ENCODE data around the gene LAMC2. TPM values are rescaled to one million over a fixed set of nuclear protein-coding genes. Genes with fewer than 3 reads are reported as not detected.

Gene LAMC2
- polyA plus RNA-seq, 6 donors from 2014 or later = not detected

DNA sequence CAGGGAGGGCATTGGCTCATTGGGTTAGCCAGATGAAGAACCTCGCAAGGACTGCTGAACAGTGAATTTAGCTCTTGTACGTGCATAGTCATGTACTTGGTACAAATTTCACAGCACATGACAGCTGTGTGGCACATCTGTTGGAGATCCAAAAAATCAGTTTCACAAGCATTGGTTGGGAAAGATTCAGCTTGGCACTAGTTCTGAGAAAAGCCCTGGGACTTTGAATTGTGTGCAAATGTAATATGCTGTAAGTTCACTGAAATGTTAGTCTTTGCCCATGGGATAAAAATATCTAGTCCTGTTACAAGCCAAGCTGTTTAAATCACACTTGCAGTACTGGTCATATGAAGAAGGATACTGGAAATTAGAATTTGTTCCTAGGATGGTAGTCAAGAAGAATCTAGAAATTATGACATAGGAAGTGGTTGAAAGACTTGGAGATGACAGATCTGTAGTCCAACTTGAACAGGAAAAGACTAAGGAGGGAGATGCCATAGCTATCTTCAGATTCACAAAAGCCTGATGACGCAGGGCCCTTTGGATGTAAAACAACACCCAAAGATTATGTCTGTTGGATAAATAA is 19.2 kb downstream of the LAMC2 start:
- ATAC-seq (ENCODE audit: low read depth in 2 of 2) (no peak), DNase-seq (no peak)
- no peak overlapping the region for H3K4me3 Mint-ChIP-seq
- no peaks in the 10 kb centered on the region for H3K36me3 Mint-ChIP-seq
- peaks cover 31 to 36% (median 32%) of the 10 kb centered on the region in 3 donors for H3K27me3 Mint-ChIP-seq
- no peaks in the 10 kb centered on the region for H3K4me1 Mint-ChIP-seq
- no peaks in the 10 kb centered on the region for H3K9me3 Mint-ChIP-seq
- peak overlapping the region in 1 of 6 donors; percentile 46 for H3K27ac Mint-ChIP-seq

DNA sequence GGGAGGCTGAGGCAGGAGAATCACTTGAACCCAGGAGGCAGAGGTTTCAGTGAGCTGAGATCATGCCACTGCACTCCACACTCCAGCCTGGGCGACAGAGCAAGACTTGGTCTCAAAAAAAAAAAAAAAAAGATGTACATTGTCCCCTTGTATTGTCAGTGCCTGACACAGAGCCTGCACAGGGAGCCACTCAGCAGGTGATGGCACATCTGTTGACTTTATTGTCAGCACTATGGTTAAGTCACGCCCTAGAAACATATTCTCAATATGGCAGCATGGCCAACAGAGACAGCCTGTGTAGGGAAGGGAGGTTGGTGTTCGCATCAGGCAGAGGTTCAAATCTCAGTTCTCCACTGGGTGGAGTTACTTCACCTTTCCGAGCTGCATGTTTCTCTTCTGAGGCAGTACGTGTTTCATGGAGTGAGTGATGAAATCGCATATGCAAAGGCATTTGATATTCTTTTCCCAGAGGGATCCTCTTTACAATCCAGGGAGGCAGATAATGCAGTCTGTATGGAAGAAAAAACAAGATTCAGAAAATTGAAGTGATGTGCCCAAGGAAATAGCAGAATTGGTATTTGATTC is 20.6 kb downstream of the LAMC2 start:
- Mint-ChIP-seq H3K27ac (no peak overlapping the region), H3K27me3 (peaks cover 20 to 26% (median 25%) of the 10 kb centered on the region in 3 donors), H3K4me1 (no peaks in the 10 kb centered on the region), H3K4me3 (no peak overlapping the region), H3K36me3 (no peaks in the 10 kb centered on the region), H3K9me3 (no peaks in the 10 kb centered on the region)
- DNase-seq (no peak), ATAC-seq (ENCODE audit: low read depth in 2 of 2) (no peak)

DNA sequence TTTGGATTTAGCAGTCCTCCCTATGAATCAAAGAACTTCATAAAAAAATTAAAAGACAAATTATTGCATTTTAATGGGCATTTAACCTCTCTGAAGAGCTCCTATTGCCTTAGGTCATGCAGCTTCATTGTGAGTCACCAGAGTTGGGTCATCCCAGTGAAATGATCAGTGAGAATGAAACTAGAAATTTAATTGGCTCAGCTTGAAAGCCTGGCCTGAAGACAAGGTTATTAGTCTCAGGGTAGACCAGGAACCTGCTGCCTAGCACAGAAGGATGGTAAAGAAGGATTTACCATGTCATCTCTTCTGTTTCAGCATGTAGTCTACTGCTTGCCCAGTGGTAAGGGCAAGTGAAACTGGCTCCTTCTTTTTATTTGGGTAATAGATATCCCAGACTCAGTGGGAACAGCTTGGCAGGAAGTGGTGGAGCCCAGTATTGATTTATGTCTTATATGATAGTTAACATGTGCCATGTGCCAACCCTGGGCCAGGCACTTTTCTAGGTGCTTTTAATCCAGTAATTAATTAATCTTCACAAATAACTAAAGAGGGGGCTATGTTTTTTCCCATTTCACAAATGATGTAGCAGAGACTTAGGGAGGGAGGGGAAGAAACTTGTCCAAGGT is 23.6 kb downstream of the LAMC2 start:
- Mint-ChIP-seq H3K4me3 (no peak overlapping the region), H3K27ac (no peak overlapping the region), H3K9me3 (no peaks in the 10 kb centered on the region), H3K36me3 (no peaks in the 10 kb centered on the region), H3K4me1 (no peaks in the 10 kb centered on the region), H3K27me3 (peaks cover 24 to 38% (median 35%) of the 10 kb centered on the region in 3 donors)
- no peak for ATAC-seq (ENCODE audit: low read depth in 2 of 2)
- DNase-seq = no peak

DNA sequence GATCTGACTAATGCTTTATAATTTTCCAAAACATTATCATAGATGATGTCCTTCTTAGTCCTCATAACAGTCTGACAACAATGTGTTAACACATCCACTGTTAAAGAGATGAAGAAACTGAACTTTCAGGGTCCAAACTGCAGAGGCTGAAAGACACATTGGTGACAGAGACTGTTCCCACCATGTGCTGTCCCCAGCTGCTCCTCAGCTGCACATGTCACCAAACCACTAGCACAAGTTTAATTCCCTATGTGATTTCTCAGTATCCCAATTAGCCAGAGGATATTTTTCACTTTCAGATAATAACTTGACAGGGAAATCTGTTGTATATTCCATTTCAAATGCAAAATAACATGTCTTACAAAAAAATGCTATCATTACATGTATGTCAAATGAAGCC is 24.6 kb downstream of the LAMC2 start:
- no peaks in the 10 kb centered on the region for H3K36me3 Mint-ChIP-seq
- H3K27ac Mint-ChIP-seq = no peak overlapping the region
- ATAC-seq (ENCODE audit: low read depth in 2 of 2) (no peak), DNase-seq (no peak)
- no peaks in the 10 kb centered on the region for H3K9me3 Mint-ChIP-seq
- H3K27me3 Mint-ChIP-seq = peaks cover 18 to 32% (median 29%) of the 10 kb centered on the region in 3 donors
- no peak overlapping the region for H3K4me3 Mint-ChIP-seq
- H3K4me1 Mint-ChIP-seq = no peaks in the 10 kb centered on the region

DNA sequence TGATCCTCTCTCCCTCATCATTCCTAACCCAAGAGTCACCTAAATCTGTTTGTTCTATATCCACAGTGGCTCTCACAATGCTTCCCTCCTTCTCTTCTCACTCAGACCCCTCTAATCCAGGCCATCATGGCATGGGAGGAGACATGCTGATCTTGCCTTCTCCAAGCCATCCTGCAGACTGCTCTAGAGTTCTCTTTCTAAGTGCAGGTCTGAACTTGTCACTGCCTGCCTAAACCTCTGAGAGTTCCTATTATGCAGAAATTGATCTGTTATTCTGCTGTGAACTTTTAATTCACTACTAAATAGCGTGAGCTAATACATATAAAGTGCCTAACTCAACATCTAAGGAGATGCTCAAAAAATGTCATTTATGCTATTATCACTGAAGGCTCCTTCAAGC is 26.8 kb downstream of the LAMC2 start:
- H3K4me3 Mint-ChIP-seq = no peak overlapping the region
- no peaks in the 10 kb centered on the region for H3K9me3 Mint-ChIP-seq
- no peak for ATAC-seq (ENCODE audit: low read depth in 2 of 2)
- H3K27ac Mint-ChIP-seq = no peak overlapping the region
- H3K27me3 Mint-ChIP-seq = peaks cover 6 to 32% (median 21%) of the 10 kb centered on the region in 3 donors
- no peak for DNase-seq
- H3K36me3 Mint-ChIP-seq = no peaks in the 10 kb centered on the region
- H3K4me1 Mint-ChIP-seq = no peaks in the 10 kb centered on the region

DNA sequence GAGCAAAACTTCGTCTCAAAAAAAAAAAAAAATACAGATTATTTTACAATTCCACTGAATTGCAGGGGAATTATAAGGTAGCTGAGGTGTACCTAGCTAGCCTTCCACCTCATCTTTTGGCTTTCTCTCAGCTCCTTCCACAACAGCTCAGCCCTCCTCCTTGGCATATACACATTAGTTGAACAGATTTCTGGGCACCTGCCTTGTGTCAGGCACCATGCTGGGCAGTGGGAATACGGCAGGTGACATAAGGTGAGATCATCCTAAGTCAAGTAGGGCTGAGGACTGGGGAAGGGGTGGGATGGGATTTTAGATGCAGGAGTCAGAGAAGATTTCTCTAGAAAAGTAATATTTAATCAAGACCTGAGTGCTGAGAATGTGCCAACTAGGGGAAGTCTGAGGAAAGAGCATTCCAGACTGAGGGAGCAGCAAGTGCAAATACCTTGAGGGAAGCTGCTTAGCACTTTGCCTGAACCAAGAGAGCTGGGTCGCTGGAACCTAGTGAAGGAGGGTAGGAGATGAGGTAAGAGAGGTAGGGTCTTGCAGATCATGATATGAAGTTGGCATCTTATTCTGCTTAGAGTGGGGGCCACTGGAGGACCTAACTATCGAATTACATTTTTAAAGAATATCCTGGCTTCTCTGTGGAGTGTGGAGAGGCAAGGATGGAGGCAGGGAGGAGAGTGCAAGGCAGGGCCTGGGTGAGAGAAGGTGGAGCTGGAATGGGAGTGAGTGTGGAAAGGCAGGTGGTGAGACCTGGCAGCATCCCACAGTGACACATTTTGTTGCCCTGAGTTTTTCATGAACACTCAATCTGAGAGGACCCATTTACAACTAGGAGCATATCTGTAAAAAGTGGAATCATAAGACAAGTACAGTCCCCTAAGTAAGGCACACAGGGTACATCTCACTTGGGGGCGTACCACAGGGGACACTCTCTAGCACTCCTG is 28.2 kb downstream of the LAMC2 start:
- no peaks in the 10 kb centered on the region for H3K36me3 Mint-ChIP-seq
- DNase-seq (no peak), ATAC-seq (ENCODE audit: low read depth in 2 of 2) (no peak)
- H3K27me3 Mint-ChIP-seq = peaks cover 4 to 28% (median 21%) of the 10 kb centered on the region in 3 donors
- peaks cover 5 to 10% (median 8%) of the 10 kb centered on the region in 3 donors for H3K4me1 Mint-ChIP-seq
- no peak overlapping the region for H3K4me3 Mint-ChIP-seq
- H3K27ac Mint-ChIP-seq = no peak overlapping the region
- H3K9me3 Mint-ChIP-seq = no peaks in the 10 kb centered on the region

DNA sequence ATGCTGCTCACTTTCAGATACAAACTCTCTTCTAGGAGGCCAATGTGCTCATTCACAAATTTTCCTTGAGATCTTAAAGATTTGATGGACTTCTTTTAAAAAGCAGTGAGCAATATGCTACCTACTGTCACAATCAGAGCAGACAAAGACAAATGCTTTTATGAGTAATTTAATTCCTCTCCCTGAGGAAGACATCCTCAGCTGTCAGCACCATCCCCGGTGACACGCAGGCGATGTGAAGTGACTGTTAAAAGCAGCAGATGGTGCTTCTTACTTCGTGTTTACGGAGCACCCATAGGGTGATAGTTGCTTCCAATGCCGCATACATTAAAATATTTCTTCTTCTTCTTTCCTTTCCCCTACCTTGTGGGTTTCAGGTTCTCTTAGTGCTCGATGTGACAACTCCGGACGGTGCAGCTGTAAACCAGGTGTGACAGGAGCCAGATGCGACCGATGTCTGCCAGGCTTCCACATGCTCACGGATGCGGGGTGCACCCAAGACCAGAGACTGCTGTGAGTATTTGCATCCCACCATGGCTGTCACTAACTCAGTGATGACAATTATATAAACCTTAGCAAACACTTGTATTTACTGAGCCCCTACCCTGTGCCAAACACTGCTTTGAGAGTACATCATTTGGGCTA is 29.1 kb downstream of the LAMC2 start:
- peaks cover 8 to 15% (median 10%) of the 10 kb centered on the region in 3 donors for H3K4me1 Mint-ChIP-seq
- DNase-seq = no peak
- no peaks in the 10 kb centered on the region for H3K9me3 Mint-ChIP-seq
- H3K27me3 Mint-ChIP-seq = peaks cover 4 to 22% (median 21%) of the 10 kb centered on the region in 3 donors
- no peak overlapping the region for H3K4me3 Mint-ChIP-seq
- no peak for ATAC-seq (ENCODE audit: low read depth in 2 of 2)
- H3K27ac Mint-ChIP-seq = no peak overlapping the region
- no peaks in the 10 kb centered on the region for H3K36me3 Mint-ChIP-seq

DNA sequence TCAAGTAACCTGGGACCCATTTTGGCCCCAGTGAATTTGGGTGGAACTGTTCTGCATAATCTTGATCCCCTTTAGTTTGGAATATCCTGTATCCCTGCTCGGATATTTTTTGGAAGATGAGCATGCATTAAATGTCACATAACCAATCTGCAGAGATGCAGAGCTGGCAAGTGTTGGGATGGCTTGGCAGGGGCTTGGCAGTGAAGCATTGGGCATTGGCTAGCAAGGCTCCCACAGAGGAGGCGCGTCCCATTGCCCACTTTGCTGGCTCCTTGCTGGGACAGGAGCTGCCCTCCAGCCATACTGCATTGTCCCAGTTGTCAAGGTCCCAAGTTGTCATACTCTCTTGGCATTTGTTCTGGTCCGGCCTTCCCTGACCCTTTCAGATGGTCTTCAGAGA is 29.9 kb downstream of the LAMC2 start:
- DNase-seq (no peak), ATAC-seq (ENCODE audit: low read depth in 2 of 2) (no peak)
- Mint-ChIP-seq H3K27ac (peak overlapping the region in 1 of 6 donors; percentile 53), H3K4me1 (peaks cover 8 to 15% (median 10%) of the 10 kb centered on the region in 3 donors), H3K27me3 (peaks cover 4 to 21% (median 18%) of the 10 kb centered on the region in 3 donors), H3K4me3 (no peak overlapping the region), H3K36me3 (no peaks in the 10 kb centered on the region), H3K9me3 (no peaks in the 10 kb centered on the region)

DNA sequence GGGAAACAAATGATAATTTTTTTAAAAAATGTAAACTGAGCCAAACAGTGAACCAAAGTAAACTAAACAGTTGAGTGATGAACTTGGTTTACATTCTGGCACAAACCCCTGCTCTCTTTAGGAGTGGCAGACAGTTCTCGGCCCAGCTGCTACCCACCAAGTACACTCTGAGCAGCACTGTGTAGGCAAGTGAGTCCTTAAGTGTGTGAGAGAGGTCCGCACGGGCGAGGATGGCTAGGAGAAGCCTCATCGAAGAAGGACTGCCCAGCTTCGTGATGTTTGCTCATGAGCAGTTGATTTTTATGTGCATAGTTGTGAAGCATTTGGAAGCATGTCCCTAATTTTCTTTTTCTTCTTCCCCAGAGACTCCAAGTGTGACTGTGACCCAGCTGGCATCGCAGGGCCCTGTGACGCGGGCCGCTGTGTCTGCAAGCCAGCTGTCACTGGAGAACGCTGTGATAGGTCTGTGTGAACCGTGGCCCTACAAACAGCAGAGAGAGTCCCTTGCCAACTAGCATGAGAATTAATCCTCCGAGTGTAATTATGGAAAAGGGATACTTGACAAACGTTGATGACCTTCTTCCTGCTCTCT is 32.1 kb downstream of the LAMC2 start:
- H3K9me3 Mint-ChIP-seq = no peaks in the 10 kb centered on the region
- peaks cover 8 to 15% (median 10%) of the 10 kb centered on the region in 3 donors for H3K4me1 Mint-ChIP-seq
- no peak overlapping the region for H3K4me3 Mint-ChIP-seq
- no peak for DNase-seq
- peaks cover 4 to 9% (median 7%) of the 10 kb centered on the region in 3 donors for H3K27me3 Mint-ChIP-seq
- H3K36me3 Mint-ChIP-seq = no peaks in the 10 kb centered on the region
- H3K27ac Mint-ChIP-seq = peak overlapping the region in 1 of 6 donors; percentile 6
- ATAC-seq (ENCODE audit: low read depth in 2 of 2) = no peak

DNA sequence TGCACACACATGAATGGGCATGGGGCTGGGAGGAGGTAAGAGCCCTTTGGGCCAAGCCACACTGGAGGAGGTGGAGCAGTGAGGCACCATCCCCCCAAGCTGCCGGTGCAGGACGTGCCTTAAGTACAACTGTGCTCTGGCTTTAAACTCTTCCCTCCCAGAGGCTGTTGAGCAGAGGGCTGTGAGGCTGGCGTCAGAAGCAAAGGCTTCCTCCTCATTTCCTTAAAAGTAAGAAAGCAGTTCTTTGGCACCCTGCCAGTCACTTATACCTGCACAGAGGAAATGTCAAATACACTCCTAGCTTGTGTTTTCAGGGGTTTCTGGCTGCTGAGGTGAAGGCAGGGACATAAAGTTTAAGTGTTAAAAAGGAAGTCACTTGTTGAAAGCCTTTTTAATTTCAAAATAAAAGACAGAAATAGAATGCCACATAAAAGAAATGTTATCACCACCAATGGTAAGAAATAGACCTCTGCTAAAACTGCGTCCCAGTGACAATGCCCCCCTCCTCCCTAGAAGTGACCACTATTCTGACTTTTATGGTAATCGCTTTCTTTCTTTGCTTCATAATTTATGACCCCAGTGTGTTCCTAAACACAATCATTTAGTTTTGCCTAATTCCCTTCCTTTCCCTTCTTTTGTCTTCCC is 33.0 kb downstream of the LAMC2 start:
- no peak overlapping the region for H3K4me3 Mint-ChIP-seq
- ATAC-seq (ENCODE audit: low read depth in 2 of 2) (peak; percentile 34 to 55), DNase-seq (peak; percentile 10)
- H3K36me3 Mint-ChIP-seq = no peaks in the 10 kb centered on the region
- H3K9me3 Mint-ChIP-seq = no peaks in the 10 kb centered on the region
- no peak overlapping the region for H3K27ac Mint-ChIP-seq
- H3K4me1 Mint-ChIP-seq = peaks cover 8 to 15% (median 10%) of the 10 kb centered on the region in 3 donors
- peaks cover 4 to 9% (median 5%) of the 10 kb centered on the region in 3 donors for H3K27me3 Mint-ChIP-seq

DNA sequence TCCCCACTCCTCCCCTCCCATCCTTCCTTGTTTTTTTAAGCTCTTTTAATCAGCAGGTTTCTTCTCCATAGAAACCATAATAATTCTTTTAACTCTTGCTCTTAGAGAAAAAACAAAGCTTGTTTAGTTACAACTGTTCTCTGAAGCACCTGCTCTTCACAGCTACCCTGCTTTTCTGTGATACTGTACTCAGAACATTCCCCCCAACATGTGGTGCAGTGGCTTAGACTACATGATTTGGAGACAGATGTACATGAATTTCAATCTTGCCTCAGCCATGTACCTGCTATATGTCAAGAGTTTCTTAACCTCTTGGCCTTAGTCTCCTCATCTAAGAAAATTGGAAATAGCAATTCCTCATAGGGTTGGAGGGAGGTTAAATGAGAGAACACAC is 33.5 kb downstream of the LAMC2 start:
- peaks cover 0 to 9% (median 5%) of the 10 kb centered on the region in 3 donors for H3K27me3 Mint-ChIP-seq
- peaks cover 8 to 15% (median 10%) of the 10 kb centered on the region in 3 donors for H3K4me1 Mint-ChIP-seq
- DNase-seq (no peak), ATAC-seq (ENCODE audit: low read depth in 2 of 2) (no peak)
- H3K9me3 Mint-ChIP-seq = no peaks in the 10 kb centered on the region
- H3K4me3 Mint-ChIP-seq = no peak overlapping the region
- no peaks in the 10 kb centered on the region for H3K36me3 Mint-ChIP-seq
- peak overlapping the region in 2 of 6 donors; percentile 4 to 67 for H3K27ac Mint-ChIP-seq

DNA sequence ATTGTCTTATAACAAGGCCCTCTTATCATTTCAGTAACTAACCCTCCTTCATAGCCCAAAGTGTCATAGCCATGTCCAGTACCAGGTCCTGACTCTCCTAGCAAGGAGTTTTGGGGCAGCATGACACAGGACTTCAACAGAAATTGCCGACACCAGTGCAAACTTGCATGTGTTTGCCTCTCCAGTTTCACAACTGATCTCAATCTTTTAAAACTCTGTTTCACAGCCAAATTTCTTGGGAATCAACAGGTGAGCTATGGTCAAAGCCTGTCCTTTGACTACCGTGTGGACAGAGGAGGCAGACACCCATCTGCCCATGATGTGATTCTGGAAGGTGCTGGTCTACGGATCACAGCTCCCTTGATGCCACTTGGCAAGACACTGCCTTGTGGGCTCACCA is 36.8 kb downstream of the LAMC2 start:
- no peak overlapping the region for H3K27ac Mint-ChIP-seq
- H3K27me3 Mint-ChIP-seq = peaks cover 0 to 7% (median 0%) of the 10 kb centered on the region in 3 donors
- no peaks in the 10 kb centered on the region for H3K36me3 Mint-ChIP-seq
- ATAC-seq (ENCODE audit: low read depth in 2 of 2) = no peak
- no peak overlapping the region for H3K4me3 Mint-ChIP-seq
- DNase-seq = no peak
- peaks cover 13 to 21% (median 15%) of the 10 kb centered on the region in 3 donors for H3K4me1 Mint-ChIP-seq
- no peaks in the 10 kb centered on the region for H3K9me3 Mint-ChIP-seq

All from naive B cell (primary cell).